NCI-H1417 (cell line): Measurements from ENCODE around the gene AGER.

Experiments used
- DNase-seq, 3 experiments: peaks; one replicate each; lab custom pipeline; 2025; lab: John Stamatoyannopoulos, UW

AGER gene

GRCh38 chr6:32168807-32169591 is 15.1 kb downstream of the AGER start:
- DNase-seq = no peak

- no peak for DNase-seq
Measured at GRCh38 chr6:32168350-32168749, 15.7 kb downstream of the AGER start.

GRCh38 chr6:32167761-32168262 is 16.2 kb downstream of the AGER start:
- no peak for DNase-seq

- DNase-seq = peak; percentile 4 to 58 (median 24)
Measured at GRCh38 chr6:32167154-32167760, 16.8 kb downstream of the AGER start.

GRCh38 chr6:32166411-32167061 is 17.5 kb downstream of the AGER start:
- DNase-seq = peak in 1 of 3 experiments; percentile 18

- DNase-seq = no peak
Measured at GRCh38 chr6:32164295-32164694, 19.8 kb downstream of the AGER start, which contains the start of gene EGFL8. EGFL8 (plus strand) TSS chr6:32164595; CDS start chr6:32166166, 1,571 bp downstream.

GRCh38 chr6:32163559-32164258 is 20.3 kb downstream of the AGER start:
- DNase-seq = no peak

GRCh38 chr6:32158052-32158451 is 26.0 kb downstream of the AGER start:
- DNase-seq = no peak

- DNase-seq = no peak
Measured at GRCh38 chr6:32156891-32157290, 27.2 kb downstream of the AGER start.

- peak; percentile 61 to 85 (median 81) for DNase-seq
Measured at GRCh38 chr6:32154514-32155161, 29.4 kb downstream of the AGER start.

- peak; percentile 63 to 92 (median 87) for DNase-seq
Measured at GRCh38 chr6:32153564-32154513, 30.2 kb downstream of the AGER start, which contains the start of gene PPT2. PPT2 (plus strand) TSS chr6:32154141; CDS start chr6:32154595, 454 bp downstream.

GRCh38 chr6:32152769-32153563 is 31.1 kb downstream of the AGER start:
- peak; percentile 1 to 46 (median 41) for DNase-seq

GRCh38 chr6:32151863-32152768 is 31.9 kb downstream of the AGER start, which contains the start of gene PRRT1:
PRRT1 (minus strand) TSS chr6:32151939; CDS start chr6:32151827, 112 bp downstream.
- DNase-seq = no peak

- DNase-seq = no peak
Measured at GRCh38 chr6:32151181-32151862, 32.7 kb downstream of the AGER start.

GRCh38 chr6:32149932-32150870 is 33.9 kb downstream of the AGER start:
- no peak for DNase-seq

- DNase-seq = no peak
Measured at GRCh38 chr6:32149092-32149755, 34.8 kb downstream of the AGER start.
